CD4-positive, CD25-positive, alpha-beta regulatory T cell (primary cell): ENCODE measurements around the gene KNTC1. TPM values are rescaled to one million over a fixed set of nuclear protein-coding genes. Genes with fewer than 3 reads are reported as not detected.
"Not testable (repeated sequence)": the region's sequence is repeated elsewhere in the genome, so short reads cannot be mapped to it uniquely, and the experiment has no call there.

Source experiments
- ATAC-seq, 2 donors: fragments of 150-1000 bp; cut with Tn5 transposase; one replicate each; pipeline ENCODE4 v1.10.0; 2021; ENCODE audit warnings: low read depth in 2 of 2, moderate number of reproducible peaks in 2 of 2, moderate library complexity in 1 of 2
- DNase-seq, 3 donors: peaks; one replicate each; pipeline versions ENCODE4 v3.0.0 to v3.0.0-alpha.2; 2012 to 2022; ENCODE audit warnings: mixed read lengths in 1 of 3
- H3K27ac ChIP-seq: one replicate; pipeline ENCODE4 v1.7.0; 2013; ENCODE audit warnings: mild to moderate bottlenecking, low read length; ENCODE audit not compliant: insufficient read depth, poor library complexity, severe bottlenecking
- H3K27me3 ChIP-seq: one replicate; pipeline ENCODE4 v1.7.0; 2013; ENCODE audit warnings: low read length; ENCODE audit not compliant: control insufficient read depth, insufficient read depth
- H3K36me3 ChIP-seq: one replicate; pipeline ENCODE4 v1.7.0; 2013; ENCODE audit warnings: mild to moderate bottlenecking, low read length, moderate library complexity; ENCODE audit not compliant: control insufficient read depth, insufficient read depth
- H3K4me1 ChIP-seq: 2 replicates; pipeline ENCODE4 v1.7.0; 2013; ENCODE audit warnings: mild to moderate bottlenecking, low read length; ENCODE audit not compliant: insufficient read depth, control insufficient read depth, poor library complexity, severe bottlenecking
- H3K4me3 ChIP-seq: one replicate; pipeline ENCODE4 v1.7.0; 2013; ENCODE audit warnings: low read depth, mild to moderate bottlenecking, low read length, moderate library complexity
- H3K9me3 ChIP-seq, 2 experiments: 1 replicate in 1 of 2; 2 replicates in 1 of 2; pipeline ENCODE4 v1.7.0; 2013; ENCODE audit warnings: low read length in 2 of 2, mild to moderate bottlenecking in 1 of 2, moderate library complexity in 1 of 2; ENCODE audit not compliant: control insufficient read depth in 2 of 2
- H3K27ac Mint-ChIP-seq, 3 donors: one replicate each; pipeline ENCODE4 v1.8.0; 2020 to 2022; ENCODE audit warnings: mild to moderate bottlenecking in 3 of 3, mixed read lengths in 3 of 3, moderate library complexity in 2 of 3
- H3K27me3 Mint-ChIP-seq: one replicate; pipeline ENCODE4 v1.8.0; 2022; ENCODE audit warnings: mild to moderate bottlenecking, mixed read lengths
- H3K36me3 Mint-ChIP-seq: one replicate; pipeline ENCODE4 v1.8.0; 2020; ENCODE audit warnings: mixed read lengths
- H3K4me1 Mint-ChIP-seq, 4 donors: one replicate each; pipeline ENCODE4 v1.8.0; 2020 to 2022; ENCODE audit warnings: mixed read lengths in 4 of 4, mild to moderate bottlenecking in 1 of 4
- H3K4me3 Mint-ChIP-seq, 4 donors: one replicate each; pipeline ENCODE4 v1.8.0; 2020 to 2022; ENCODE audit warnings: mild to moderate bottlenecking in 4 of 4, mixed read lengths in 4 of 4, moderate library complexity in 3 of 4
- H3K9me3 Mint-ChIP-seq, 7 donors: one replicate each; pipeline ENCODE4 v1.8.0; 2020 to 2022; ENCODE audit warnings: mixed read lengths in 7 of 7, mild to moderate bottlenecking in 3 of 7, moderate library complexity in 2 of 7
- polyA plus RNA-seq, 4 donors: library from polyadenylated mRNA; unstranded; fragments of 300-500 nt; fragmentation: Illumina TruSeq; gene quantifications; one replicate each; pipeline ENCODE4 v1.2.3, GENCODE V29; 2021
- total RNA-seq: library from RNA; stranded (reverse); gene quantifications from one replicate; pipeline ENCODE4 v1.2.3, GENCODE V29; 2022

The KNTC1 gene
- total and polyA plus RNA-seq, 5 donors from 2014 or later, result 2.1 to 27.8 (median 4.0) TPM

DNA sequence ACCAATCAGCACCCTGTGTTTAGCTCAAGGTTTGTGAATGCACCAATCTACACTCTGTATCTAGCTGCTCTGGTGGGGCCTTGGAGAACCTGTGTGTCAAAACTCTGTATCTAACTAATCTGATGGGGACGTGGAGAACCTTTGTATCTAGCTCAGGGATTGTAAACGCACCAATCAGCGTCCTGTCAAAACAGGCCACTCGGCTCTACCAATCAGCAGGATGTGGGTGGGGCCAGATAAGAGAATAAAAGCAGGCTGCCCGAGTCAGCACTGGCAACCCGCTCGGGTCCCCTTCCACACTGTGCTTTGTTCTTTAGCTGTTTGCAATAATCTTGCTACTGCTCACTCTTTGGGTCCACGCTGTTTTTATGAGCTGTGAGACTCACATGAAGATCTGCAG, 65.5 kb downstream of the KNTC1 start:
- not testable (repeated sequence) for H3K4me1 ChIP-seq, H3K27me3 ChIP-seq, DNase-seq, H3K4me3 Mint-ChIP-seq, H3K27me3 Mint-ChIP-seq, H3K27ac ChIP-seq, H3K9me3 Mint-ChIP-seq, H3K4me3 ChIP-seq, ATAC-seq, H3K9me3 ChIP-seq, H3K27ac Mint-ChIP-seq, H3K4me1 Mint-ChIP-seq
- peaks cover 20% of the 10 kb centered on the region for H3K36me3 ChIP-seq
- H3K36me3 Mint-ChIP-seq, result peaks cover 25% of the 10 kb centered on the region

DNA sequence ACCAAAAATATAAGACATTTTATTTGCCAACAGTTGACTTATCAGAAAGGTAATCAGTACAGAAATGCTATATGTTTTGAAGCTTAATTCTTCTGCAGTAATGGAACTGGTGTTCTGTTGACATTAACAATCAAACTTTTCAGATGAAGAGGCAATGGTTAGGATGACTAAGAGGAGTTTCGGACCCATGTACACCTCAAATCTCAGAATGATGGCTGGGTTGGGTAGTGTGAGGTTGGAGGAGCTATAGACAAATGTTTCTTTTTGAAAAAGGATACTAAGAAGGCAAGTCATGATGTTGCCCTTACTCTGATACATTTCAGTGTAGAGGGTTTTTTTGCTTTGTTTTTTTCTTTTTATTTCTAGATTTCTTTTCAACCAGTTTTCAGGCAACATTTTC, 66.9 kb downstream of the KNTC1 start:
- Mint-ChIP-seq H3K36me3 (peaks cover 27% of the 10 kb centered on the region), H3K27me3 (no peaks in the 10 kb centered on the region), H3K9me3 (no peaks in the 10 kb centered on the region), H3K27ac (no peak overlapping the region), H3K4me3 (no peak overlapping the region), H3K4me1 (peaks cover 0 to 4% (median 1%) of the 10 kb centered on the region in 4 donors)
- H3K4me1 ChIP-seq, result no peaks in the 10 kb centered on the region
- DNase-seq (no peak), ATAC-seq (no peak)
- no peak overlapping the region for H3K4me3 ChIP-seq
- no peaks in the 10 kb centered on the region for H3K9me3 ChIP-seq
- H3K36me3 ChIP-seq, result peaks cover 11% of the 10 kb centered on the region
- H3K27me3 ChIP-seq, result no peaks in the 10 kb centered on the region
- no peak overlapping the region for H3K27ac ChIP-seq

DNA sequence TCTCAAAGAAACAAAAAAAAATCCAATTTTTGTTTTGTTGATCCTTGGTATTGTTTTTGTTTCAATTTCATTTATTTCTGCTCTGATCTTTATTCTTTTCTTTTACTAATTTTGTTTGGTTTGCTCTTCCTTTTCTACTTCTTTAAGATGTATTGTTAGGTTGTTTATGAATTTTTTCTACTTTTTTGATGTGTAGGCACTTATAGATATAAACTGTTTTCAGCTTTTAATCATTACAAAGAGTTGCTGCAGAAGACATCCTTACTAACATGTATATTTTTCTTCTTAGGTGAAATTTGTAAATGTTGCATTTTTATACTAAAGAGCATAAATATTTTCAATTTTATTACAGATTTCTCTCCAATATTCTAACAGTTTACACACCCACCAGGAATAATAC, 69.8 kb downstream of the KNTC1 start:
- H3K4me1 Mint-ChIP-seq, result peaks cover 0 to 4% (median 1%) of the 10 kb centered on the region in 4 donors
- ATAC-seq (no peak), DNase-seq (no peak)
- H3K36me3 Mint-ChIP-seq, result peaks cover 23% of the 10 kb centered on the region
- no peak overlapping the region for H3K27ac Mint-ChIP-seq
- H3K9me3 ChIP-seq, result no peaks in the 10 kb centered on the region
- no peak overlapping the region for H3K27ac ChIP-seq
- H3K27me3 ChIP-seq, result no peaks in the 10 kb centered on the region
- H3K4me3 ChIP-seq, result no peak overlapping the region
- no peaks in the 10 kb centered on the region for H3K27me3 Mint-ChIP-seq
- no peak overlapping the region for H3K4me3 Mint-ChIP-seq
- H3K36me3 ChIP-seq, result no peaks in the 10 kb centered on the region
- H3K9me3 Mint-ChIP-seq, result no peaks in the 10 kb centered on the region
- H3K4me1 ChIP-seq, result no peaks in the 10 kb centered on the region

DNA sequence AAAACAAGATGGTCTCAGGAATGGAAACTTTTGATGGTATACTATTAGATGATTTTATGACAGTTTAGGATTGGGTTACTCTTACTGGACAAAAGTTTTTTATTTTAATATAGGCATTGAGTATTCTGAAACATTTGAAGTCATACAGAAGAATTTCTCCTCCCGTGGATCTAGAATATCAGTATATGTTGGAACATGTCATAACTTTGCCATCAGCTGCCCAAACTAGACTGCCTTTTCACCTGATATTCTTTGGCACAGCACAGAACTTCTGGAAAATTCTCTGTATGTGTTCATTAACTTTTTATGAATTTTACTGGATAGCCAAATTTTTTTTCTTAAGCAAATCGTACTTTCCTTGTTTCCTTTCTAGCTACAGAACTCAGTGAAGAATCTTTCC, 75.4 kb downstream of the KNTC1 start:
- Histone ChIP-seq H3K4me3 (no peak overlapping the region), H3K27me3 (no peaks in the 10 kb centered on the region), H3K4me1 (no peaks in the 10 kb centered on the region), H3K36me3 (peaks cover 14% of the 10 kb centered on the region), H3K27ac (no peak overlapping the region), H3K9me3 (no peaks in the 10 kb centered on the region)
- peaks cover 0 to 2% (median 0%) of the 10 kb centered on the region in 4 donors for H3K4me1 Mint-ChIP-seq
- no peaks in the 10 kb centered on the region for H3K9me3 Mint-ChIP-seq
- peaks cover 25% of the 10 kb centered on the region for H3K36me3 Mint-ChIP-seq
- no peak for DNase-seq
- H3K27me3 Mint-ChIP-seq, result no peaks in the 10 kb centered on the region
- no peak overlapping the region for H3K4me3 Mint-ChIP-seq
- no peak overlapping the region for H3K27ac Mint-ChIP-seq
- ATAC-seq, result no peak

DNA sequence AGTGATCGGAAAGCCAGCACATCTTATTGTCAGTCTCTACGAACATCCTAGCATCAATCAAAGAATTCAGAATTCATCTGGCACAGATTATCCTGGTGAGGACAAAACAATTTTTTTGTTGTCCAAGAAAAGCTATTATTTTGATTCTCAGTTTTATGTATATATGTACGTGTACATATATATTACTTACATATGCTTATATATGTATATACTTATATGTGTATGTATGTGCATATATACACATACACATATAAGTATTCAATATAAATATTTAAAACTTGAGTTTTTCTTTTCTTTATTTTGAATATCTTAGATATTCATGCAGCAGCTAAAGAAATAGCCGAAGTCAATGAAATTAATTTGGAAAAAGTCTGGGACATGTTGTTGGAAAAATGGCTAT, 77.9 kb downstream of the KNTC1 start:
- ATAC-seq, result no peak
- no peaks in the 10 kb centered on the region for H3K27me3 Mint-ChIP-seq
- peaks cover 21% of the 10 kb centered on the region for H3K36me3 ChIP-seq

DNA sequence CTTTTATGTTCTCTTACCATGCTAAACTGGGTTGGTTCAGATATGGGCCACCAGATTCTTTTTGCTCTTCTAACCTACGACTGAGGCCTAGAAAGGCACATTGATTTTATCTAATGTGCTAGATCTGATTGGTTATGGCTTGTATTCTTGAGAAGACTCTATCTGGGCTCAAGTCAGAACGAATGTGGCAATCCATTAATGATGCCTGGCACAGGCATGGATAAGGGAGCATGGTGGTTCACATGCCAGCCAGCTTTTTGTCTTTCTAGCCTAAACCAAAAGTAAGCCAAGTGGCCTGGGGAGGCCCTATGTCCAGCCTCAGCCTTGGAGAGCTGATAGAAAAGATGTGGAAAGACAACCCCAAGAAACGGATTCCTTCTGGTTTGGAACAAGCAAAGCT, 82.7 kb downstream of the KNTC1 start:
- peaks cover 31% of the 10 kb centered on the region for H3K36me3 ChIP-seq
- no peak for ATAC-seq
- H3K27ac ChIP-seq, result no peak overlapping the region
- H3K4me1 ChIP-seq, result no peaks in the 10 kb centered on the region
- H3K4me3 Mint-ChIP-seq, result no peak overlapping the region
- H3K9me3 Mint-ChIP-seq, result no peaks in the 10 kb centered on the region
- DNase-seq, result no peak
- no peaks in the 10 kb centered on the region for H3K27me3 Mint-ChIP-seq
- H3K27me3 ChIP-seq, result no peaks in the 10 kb centered on the region
- no peaks in the 10 kb centered on the region for H3K4me1 Mint-ChIP-seq
- H3K36me3 Mint-ChIP-seq, result peaks cover 45% of the 10 kb centered on the region
- peak overlapping the region in 1 of 3 donors; percentile 25 for H3K27ac Mint-ChIP-seq
- H3K4me3 ChIP-seq, result no peak overlapping the region
- no peaks in the 10 kb centered on the region for H3K9me3 ChIP-seq

More for the DNA sequence above, 77.9 kb downstream of the KNTC1 start:
- Mint-ChIP-seq H3K36me3 (peaks cover 34% of the 10 kb centered on the region), H3K4me1 (no peaks in the 10 kb centered on the region), H3K27ac (no peak overlapping the region), H3K9me3 (no peaks in the 10 kb centered on the region), H3K4me3 (no peak overlapping the region)
- Histone ChIP-seq H3K27me3 (no peaks in the 10 kb centered on the region), H3K4me1 (no peaks in the 10 kb centered on the region), H3K9me3 (no peaks in the 10 kb centered on the region), H3K27ac (no peak overlapping the region), H3K4me3 (no peak overlapping the region)
- no peak for DNase-seq

DNA sequence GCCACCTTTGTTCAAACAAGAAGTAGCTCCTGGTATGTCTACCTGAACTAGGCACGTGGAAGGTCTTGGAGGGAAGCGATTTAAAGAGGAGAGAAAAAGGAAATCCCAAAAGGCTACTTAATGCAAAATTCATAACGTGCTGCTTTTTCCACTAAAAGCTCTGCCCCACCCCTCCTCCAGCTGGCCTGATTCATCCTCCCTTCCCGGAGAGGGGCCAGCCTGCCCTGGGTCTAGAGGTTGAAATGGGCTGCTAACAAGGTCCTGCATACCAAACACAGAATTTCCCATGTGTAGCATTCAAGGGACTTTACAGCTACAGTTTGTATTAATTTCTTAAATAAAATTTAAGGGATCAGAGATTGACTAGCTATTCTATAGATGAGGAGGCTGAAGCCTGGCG, 83.2 kb downstream of the KNTC1 start:
- Histone ChIP-seq H3K36me3 (peaks cover 29% of the 10 kb centered on the region), H3K4me3 (no peak overlapping the region), H3K4me1 (no peaks in the 10 kb centered on the region), H3K27me3 (no peaks in the 10 kb centered on the region), H3K9me3 (no peaks in the 10 kb centered on the region), H3K27ac (no peak overlapping the region)
- DNase-seq (no peak), ATAC-seq (no peak)
- Mint-ChIP-seq H3K27ac (no peak overlapping the region), H3K4me1 (no peaks in the 10 kb centered on the region), H3K36me3 (peaks cover 47% of the 10 kb centered on the region), H3K9me3 (no peaks in the 10 kb centered on the region), H3K4me3 (no peak overlapping the region), H3K27me3 (no peaks in the 10 kb centered on the region)

DNA sequence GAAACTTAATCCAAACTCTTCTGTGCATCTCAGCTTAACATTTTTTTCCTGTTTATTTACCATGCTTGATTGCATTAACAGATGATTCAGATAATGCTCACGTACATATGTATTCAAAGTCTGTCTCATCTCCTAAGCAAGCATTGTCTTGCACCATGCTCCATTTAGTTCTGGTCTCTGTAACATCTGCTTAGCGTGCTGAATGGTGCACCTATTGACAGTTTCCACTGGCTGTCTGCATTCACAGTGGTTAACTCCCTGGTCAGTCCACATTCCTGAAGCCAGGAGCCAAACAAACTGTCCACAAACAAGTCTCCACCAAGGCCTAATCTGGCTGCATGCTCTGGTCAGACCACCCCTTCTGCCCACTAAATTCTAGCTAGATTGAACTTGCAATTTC, 83.9 kb downstream of the KNTC1 start:
- ATAC-seq (no peak), DNase-seq (no peak)
- Histone ChIP-seq H3K4me3 (no peak overlapping the region), H3K27ac (no peak overlapping the region), H3K4me1 (no peaks in the 10 kb centered on the region), H3K27me3 (no peaks in the 10 kb centered on the region), H3K36me3 (peaks cover 29% of the 10 kb centered on the region), H3K9me3 (no peaks in the 10 kb centered on the region)
- Mint-ChIP-seq H3K4me3 (no peak overlapping the region), H3K9me3 (no peaks in the 10 kb centered on the region), H3K27ac (peak overlapping the region in 1 of 3 donors; percentile 21), H3K27me3 (no peaks in the 10 kb centered on the region), H3K4me1 (no peaks in the 10 kb centered on the region), H3K36me3 (peaks cover 47% of the 10 kb centered on the region)
